Fibroblast of skin of right quadriceps (primary cell): ENCODE data around the gene NECTIN4.
"Not testable (repeated sequence)": the region's sequence is repeated elsewhere in the genome, so short reads cannot be mapped to it uniquely, and the experiment has no call there.

Experiments used
- DNase-seq: peaks from one replicate; pipeline ENCODE4 v3.0.0-alpha.2; 2013

Gene NECTIN4

GRCh38 chr1:161080441-161081405 lies 8.6 kb downstream of the NECTIN4 start:
- peak; percentile 43 for DNase-seq

- no peak for DNase-seq
These were observed 9.8 kb downstream of the NECTIN4 start for GRCh38 chr1:161079436-161080110.

DNA sequence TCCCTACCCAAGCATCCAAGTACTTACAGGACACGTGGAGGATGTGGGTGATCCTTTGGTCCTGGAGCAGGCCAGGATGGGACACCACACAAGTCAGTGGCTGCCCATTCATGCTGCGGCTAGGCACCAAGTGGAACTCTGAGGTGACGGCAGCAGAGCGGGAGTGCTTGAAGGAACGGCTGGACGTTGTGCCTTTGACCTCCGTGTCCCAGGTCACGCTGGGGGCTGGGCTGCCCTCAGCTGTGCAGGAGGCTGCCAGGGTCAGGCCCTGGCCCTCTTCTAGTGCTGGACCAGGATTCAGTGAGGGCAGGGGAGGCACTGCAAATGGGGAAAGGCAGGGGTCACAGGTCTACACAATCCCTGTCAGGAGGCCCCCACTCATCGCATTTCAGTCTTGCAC lies 11.9 kb downstream of the NECTIN4 start:
- DNase-seq = no peak

GRCh38 chr1:161076410-161076809 lies 12.9 kb downstream of the NECTIN4 start:
- no peak for DNase-seq

- no peak for DNase-seq
These were observed 14.5 kb downstream of the NECTIN4 start for GRCh38 chr1:161074676-161075368.

DNA sequence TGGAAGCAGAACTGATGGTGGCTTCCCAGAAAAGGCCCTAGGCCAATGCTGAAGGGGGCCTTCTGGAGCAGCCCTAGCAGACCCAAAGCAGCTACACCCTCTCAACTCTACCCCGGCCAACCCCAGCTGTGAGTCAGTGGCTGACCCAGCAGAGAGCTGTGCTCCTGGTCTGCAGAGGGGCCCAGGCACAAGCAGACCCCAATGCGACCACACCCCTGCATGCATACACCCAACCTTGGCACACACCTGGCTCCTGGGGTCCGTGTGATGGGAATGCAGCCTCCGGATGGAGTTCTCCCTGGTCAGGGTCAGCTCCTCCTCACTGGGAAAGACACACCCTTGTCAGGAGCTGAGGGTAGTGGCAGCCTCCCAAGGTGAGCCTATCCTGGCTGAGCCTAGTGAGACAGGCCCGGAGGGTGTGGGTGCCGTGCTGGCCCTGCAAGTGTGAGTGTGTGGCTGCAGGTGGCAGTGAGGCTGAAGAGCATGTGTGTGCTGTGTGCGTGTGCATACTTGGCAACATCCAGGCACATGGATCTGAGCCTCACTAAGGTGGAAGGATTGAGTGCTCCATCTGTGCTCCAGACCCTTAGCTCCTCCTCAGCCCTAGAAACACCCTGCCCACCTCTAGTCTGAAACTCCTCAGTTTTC lies 15.8 kb downstream of the NECTIN4 start:
- DNase-seq = no peak

DNA sequence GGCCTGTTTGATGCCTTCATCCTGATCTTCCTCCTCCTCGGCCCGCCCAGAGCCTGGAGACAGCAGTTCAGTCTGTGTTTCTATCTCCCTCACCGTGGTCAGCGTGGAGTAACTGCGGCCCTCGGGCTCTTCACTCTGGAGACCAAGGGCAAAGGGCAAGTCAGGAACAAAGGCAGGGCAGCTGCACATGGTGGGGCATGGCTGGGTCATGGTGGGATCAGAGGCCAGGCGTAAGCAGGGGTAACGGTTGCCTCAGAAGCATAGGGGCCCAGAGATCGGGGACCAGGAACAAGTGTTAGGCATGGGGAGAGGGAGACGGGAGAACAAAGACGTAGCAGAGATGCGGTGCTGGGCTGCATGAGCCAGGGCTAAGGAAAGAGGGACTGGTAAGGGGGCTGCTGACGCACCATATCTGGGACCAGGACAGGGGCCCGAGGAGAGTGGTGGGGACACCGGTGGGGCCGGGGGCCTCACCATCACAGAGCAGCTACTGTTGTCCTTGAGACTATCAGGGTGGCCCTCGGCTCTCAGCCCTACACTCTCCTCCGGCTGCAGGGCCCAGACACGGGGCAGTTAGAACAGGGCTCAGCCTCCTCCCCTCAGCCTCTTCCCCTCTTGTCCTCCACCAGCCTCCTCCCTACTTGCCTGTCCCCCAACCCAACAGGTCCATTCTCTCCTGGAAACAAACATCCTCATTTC lies 16.5 kb downstream of the NECTIN4 start:
- no peak for DNase-seq

DNA sequence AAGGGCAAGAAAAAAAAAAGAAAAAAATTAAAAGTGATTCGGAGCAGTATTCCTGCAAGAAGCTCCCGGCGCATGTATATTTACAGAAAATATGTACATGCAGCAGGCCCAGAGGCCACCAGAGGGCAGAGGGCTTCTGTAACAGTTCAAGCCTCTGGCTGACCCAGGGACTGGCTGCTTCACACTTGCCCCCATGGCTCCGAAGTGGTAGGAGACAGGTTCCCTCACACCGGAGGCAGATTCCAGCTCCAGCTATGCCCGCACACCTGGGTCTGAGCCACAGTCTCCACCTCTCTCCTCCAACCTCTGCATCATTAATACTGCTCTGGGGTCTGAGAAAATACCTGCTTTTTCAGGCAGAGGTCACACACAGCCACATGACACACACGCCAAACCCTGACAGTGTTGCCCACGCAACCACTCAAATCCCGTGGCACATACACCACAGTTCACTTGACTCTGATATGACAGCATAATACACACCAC lies 17.4 kb downstream of the NECTIN4 start:
- DNase-seq = peak; percentile 29

- DNase-seq = no peak
These were observed 18.6 kb downstream of the NECTIN4 start for GRCh38 chr1:161070761-161071160.

DNA sequence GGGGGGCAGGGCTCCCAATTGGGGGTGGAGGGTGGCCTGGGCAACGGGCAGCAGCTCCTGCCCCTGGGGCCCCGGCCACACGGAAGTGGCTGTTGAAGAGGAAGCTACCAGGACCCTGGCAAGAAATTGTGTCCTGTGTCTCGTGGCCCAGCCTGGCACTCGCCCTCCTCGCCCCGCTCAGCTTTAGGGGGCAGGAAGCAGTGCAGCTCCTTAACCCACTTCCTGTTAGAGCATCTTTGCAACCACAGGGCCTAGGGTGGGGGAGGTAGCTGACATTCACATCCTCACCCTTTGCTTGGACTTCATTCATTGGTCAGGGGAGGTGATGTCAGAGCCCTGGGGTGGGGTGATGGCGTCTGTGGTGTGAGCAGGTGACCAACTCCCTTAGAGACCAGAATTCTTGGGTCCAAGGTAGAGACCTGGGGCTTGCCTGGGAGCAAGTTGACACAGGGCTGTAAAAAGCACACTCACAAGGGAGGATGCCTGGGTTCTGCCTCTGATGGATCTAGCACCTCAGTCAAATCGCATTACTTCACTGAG lies 19.6 kb downstream of the NECTIN4 start, which contains the start of gene ARHGAP30:
ARHGAP30 (minus strand) TSS at position 161 of the 540 bp plus-strand sequence. CDS start 267 bp downstream, outside the sequence.
- DNase-seq = no peak

DNA sequence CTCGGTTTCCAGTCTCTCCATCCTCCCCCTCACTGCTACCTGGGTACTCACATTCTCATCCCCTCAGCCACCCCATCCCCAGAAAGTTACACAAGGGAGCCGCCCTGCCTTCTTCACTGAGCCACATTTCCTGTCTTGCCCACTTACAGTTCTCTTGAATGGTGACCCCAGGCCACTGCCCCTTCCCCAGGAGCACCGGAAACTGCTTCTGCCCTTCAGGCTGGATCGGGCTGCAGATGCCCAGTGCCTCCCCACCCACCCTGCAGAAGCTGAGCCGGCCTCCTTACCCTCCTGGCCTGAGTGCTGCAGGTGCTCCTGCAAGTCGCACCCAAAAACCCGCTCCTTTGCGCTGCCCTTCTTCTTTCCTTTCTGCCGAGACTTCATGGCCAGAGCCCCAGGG lies 20.1 kb downstream of the NECTIN4 start:
- DNase-seq = no peak

DNA sequence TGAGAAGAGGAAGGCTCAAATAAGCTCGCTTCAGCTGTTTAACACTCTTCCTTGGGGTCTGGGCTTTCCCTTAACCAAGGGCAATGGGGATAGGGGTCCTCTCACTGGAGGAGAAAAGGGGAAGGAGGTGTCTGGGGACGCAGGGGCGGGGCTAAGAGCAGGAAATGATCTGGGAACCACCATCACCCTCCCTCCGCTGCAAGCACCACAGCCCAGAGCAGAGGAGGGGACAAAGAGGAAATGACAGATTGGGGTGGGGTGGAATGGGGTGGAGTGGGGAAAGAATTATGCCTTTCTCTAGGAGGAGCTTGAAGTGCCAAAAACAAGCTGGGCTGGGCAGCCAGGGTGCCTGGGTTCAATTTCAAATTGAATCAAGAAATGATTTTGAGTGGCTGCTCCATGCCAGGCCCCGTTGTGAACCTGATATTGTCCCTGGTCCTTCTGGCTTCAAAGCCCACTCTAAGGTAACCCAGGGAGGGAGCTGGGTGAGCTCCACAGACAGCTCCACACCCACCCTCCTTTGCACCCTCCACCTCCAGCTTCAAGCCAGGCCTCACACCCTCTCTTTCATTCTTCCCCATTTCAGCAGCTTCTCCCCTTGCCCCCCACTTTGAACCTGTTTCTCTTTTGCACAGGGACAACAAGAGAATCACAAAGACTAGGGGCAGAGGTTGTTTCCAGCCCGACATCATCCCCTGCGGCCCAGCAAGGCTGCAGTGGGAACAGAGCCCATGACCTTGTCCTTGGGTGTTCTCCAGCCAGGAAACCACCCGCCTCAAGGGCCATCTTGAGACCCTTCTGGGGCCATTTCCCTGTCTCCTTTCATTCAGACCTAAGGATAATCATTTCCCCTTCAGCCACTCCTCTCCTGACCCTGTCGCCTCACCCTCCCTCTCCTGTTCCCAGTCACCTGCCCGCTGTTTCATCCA lies 20.8 kb downstream of the NECTIN4 start:
- DNase-seq = no peak

DNA sequence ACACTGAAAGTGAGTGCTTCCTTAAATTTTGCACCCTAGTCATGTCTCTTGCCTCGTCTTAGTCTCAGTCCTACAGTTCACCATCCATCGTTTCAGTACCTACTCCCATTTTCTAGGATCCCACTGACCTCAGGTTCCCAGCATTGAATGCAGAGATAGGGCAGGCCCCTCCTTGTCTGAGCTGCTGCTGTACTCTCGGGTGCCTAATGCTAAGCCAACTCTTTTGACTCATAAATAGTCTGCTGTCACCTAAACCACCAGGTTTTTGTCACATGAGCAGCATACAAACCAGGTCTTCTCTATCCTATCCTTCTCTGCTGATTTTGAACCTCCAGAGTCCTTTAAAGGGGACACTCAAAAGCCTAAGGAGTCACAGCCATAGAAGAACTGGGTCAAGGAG lies 22.7 kb downstream of the NECTIN4 start:
- no peak for DNase-seq

GRCh38 chr1:161065681-161066080 lies 23.7 kb downstream of the NECTIN4 start:
- not testable (repeated sequence) for DNase-seq

GRCh38 chr1:161063936-161064335 lies 25.4 kb downstream of the NECTIN4 start:
- not testable (repeated sequence) for DNase-seq

GRCh38 chr1:161061419-161061818 lies 27.9 kb downstream of the NECTIN4 start:
- no peak for DNase-seq

DNA sequence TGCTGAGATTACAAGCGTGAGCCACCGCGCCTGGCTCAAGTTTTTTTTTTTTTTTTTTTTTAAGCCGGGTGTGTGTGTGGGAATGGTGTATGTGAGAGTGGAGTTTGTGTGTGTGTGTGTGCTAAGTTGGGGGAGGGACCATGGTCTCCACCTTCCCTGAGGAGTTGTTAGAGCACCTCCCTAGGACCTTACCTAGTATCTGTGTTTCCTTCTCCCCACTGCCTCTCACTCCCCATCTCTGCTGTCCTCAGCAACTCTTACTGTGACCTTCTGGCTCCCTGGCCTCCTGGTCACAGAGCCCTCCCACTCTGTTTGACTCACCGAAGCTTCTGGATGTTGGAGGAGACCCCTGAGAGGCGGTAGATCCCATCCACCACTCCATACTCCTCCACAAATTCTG lies 30.1 kb downstream of the NECTIN4 start:
- no peak for DNase-seq

GRCh38 chr1:161054805-161055204 lies 34.6 kb downstream of the NECTIN4 start:
- no peak for DNase-seq

DNA sequence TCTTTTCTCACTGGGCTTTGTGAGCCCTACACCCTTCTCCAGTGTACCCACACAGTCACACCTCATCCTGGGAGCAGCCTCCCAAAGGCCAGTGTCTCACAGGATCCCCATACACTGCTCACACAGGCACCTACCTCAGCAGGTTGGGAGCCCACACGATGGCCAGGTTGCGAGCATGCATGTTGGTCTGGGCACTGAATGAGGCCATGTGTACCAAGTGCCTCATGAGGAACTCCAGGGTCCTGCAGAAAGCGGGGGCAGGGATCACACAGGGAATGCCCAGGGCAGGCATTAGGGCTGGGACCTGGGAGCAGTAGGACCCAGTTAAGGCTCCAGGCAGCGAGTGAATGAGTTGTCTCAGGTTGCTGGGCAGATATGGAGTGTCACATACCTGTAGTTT lies 35.1 kb downstream of the NECTIN4 start:
- DNase-seq = no peak

DNA sequence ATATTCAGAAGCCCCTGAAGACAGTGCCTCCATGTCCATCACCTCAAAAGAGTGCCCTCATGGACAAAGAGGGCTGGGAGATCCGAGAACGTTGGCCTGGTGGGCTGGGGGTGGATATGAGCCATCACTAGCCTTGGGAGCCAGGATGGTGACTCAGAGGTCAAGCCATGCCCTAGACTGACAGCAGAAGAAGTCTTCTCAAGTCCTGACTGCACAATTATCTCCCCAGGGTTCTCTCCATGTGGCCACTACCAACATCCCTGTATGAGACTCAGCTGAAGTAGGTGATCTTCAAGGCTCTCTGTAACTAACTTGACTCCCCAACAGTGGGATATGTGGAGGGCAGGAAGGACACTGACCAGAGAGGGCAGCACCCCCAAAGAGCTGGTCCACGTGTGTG lies 36.5 kb downstream of the NECTIN4 start:
- DNase-seq = no peak

- no peak for DNase-seq
These were observed 38.1 kb downstream of the NECTIN4 start for GRCh38 chr1:161051219-161051618.
